K562 treated with DMSO at 1 percent for 48 hours (cell line): ENCODE measurements around the gene SLCO6A1. TPM values are rescaled to one million over a fixed set of nuclear protein-coding genes. Genes with fewer than 3 reads are reported as not detected.

Source experiments
- total RNA-seq: library from RNA; unstranded; fragments of 300-600 nt; gene quantifications from 2 replicates; pipeline ENCODE4 v1.2.3, GENCODE V29; 2022; ENCODE audit warnings: low replicate concordance; ENCODE audit errors: extremely low read depth

SLCO6A1 gene, protein sequence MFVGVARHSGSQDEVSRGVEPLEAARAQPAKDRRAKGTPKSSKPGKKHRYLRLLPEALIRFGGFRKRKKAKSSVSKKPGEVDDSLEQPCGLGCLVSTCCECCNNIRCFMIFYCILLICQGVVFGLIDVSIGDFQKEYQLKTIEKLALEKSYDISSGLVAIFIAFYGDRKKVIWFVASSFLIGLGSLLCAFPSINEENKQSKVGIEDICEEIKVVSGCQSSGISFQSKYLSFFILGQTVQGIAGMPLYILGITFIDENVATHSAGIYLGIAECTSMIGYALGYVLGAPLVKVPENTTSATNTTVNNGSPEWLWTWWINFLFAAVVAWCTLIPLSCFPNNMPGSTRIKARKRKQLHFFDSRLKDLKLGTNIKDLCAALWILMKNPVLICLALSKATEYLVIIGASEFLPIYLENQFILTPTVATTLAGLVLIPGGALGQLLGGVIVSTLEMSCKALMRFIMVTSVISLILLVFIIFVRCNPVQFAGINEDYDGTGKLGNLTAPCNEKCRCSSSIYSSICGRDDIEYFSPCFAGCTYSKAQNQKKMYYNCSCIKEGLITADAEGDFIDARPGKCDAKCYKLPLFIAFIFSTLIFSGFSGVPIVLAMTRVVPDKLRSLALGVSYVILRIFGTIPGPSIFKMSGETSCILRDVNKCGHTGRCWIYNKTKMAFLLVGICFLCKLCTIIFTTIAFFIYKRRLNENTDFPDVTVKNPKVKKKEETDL
- total RNA-seq: not detected in 2 replicates

DNA sequence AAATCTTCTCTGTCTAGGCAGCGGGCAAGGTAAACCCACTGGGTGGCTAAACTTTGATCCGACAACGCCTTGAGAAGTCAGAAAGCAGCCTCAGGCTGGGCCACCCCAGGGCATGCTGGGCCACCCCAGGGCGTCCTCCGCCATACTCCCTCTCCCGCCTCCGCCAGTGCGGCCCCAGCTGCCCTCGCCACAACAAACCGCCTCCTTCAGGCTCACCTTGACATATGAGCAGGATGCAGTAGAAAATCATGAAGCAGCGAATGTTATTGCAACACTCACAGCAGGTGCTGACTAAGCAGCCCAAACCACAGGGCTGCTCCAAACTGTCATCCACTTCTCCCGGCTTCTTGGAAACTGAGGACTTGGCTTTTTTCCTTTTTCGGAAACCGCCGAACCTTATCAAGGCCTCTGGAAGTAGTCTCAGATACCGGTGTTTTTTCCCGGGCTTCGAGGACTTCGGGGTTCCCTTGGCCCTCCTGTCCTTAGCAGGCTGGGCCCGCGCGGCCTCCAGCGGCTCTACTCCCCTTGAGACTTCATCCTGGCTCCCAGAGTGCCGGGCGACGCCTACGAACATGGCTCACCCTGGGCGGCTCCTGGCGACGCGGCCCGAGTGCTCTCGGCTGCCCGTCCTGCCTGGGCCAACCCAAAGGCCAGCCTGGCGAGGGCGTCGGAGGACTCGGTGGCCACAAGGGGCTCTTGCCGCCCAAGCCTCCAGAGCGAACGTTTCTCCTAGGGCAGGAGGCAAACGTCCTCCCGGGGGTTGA, at the start of gene SLCO6A1:
TSS of gene SLCO6A1 (minus strand) at position 731 of the 764 bp plus-strand sequence. CDS start at position 574, 157 bp downstream.

Other genes with a start within 250 kb of the SLCO6A1 start
- gene SLCO4C1, start 202.7 kb downstream of the SLCO6A1 start, total RNA-seq: not detected in 2 replicates